HCT116 (cell line): ENCODE data around the gene CNTNAP2. TPM values are rescaled to one million over a fixed set of nuclear protein-coding genes. Genes with fewer than 3 reads are reported as not detected.

Source experiments
- ATAC-seq: fragments of 200-7000 bp; cut with Tn5 transposase; 2 replicates; pipeline ENCODE4 v1.9.1; 2020; ENCODE audit warnings: mild to moderate bottlenecking, moderate library complexity
- BruUV-seq: library from RNA; stranded (reverse); fragments of 400-500 nt; replicated peaks from 2 replicates; lab custom pipeline; 2021; lab: Mats Ljungman, UMichigan
- CTCF ChIA-PET: fragments of 300-600 bp; sonication (Branson Sonifier 250); formaldehyde crosslinking; loops from one replicate; lab custom pipeline; 2021; ENCODE audit warnings: antibody characterized with exemption; lab: Charles Lee
- POLR2A ChIA-PET: fragments of 300-600, 350-600 bp; sonication (Branson Sonifier 250); formaldehyde crosslinking; loops from one replicate; lab custom pipeline; 2021; ENCODE audit warnings: antibody characterized with exemption; lab: Charles Lee
- RAD21 ChIA-PET, 2 experiments: fragments of 300-600 bp; sonication (Branson Sonifier 250); formaldehyde crosslinking; loops; one replicate each; lab custom pipeline; 2023; ENCODE audit warnings: low total read pairs in 2 of 2; ENCODE audit not compliant: uncharacterized antibody in 2 of 2, unreplicated experiment in 2 of 2, low non-redundant PET in 1 of 2; lab: Charles Lee
- DNase-seq: peaks from one replicate; pipeline ENCODE4 v3.0.0-alpha.2; 2010; ENCODE audit warnings: low read depth, low spot score
- H2AFZ ChIP-seq: fragments of 200-600 bp; shearing (Covaris generic), sonication (generic); 2 replicates; pipeline ENCODE4 v1.6.1; 2017; ENCODE audit warnings: low read depth, mixed run types, mixed read lengths, antibody characterized with exemption, low read length; ENCODE audit not compliant: poor library complexity, severe bottlenecking
- H3K27ac ChIP-seq: 2 replicates; pipeline ENCODE4 v1.5.1; 2012; ENCODE audit warnings: low read depth, low read length
- H3K27me3 ChIP-seq: fragments of 200-600 bp; sonication (generic); 2 replicates; pipeline ENCODE4 v1.6.1; 2016; ENCODE audit warnings: mixed run types, low read length, mixed read lengths; ENCODE audit not compliant: insufficient read depth
- H3K36me3 ChIP-seq, 2 experiments: fragments of 200-500 bp in 1 of 2; fragments of 200-600 bp in 1 of 2; sonication (Bioruptor generic) in 1 of 2; sonication (generic) in 1 of 2; 2 replicates each; pipeline versions ENCODE4 v1.5.1 to v1.6.1; 2014 to 2016; ENCODE audit warnings: low read length in 2 of 2, inconsistent platforms in 1 of 2, mixed read lengths in 1 of 2, mixed run types in 1 of 2; ENCODE audit not compliant: insufficient read depth in 2 of 2, control insufficient read depth in 1 of 2
- H3K4me1 ChIP-seq, 2 experiments: fragments of 200-600 bp in 1 of 2; sonication (generic) in 1 of 2; 2 replicates each; pipeline versions ENCODE4 v1.5.1 to v1.6.1; 2012 to 2017; ENCODE audit warnings: low read length in 2 of 2, inconsistent platforms in 1 of 2, mild to moderate bottlenecking in 1 of 2, mixed read lengths in 1 of 2, mixed run types in 1 of 2, moderate library complexity in 1 of 2; ENCODE audit not compliant: insufficient read depth in 2 of 2, control insufficient read depth in 1 of 2
- H3K4me2 ChIP-seq: fragments of 200-600 bp; sonication (generic); 2 replicates; pipeline ENCODE4 v1.6.1; 2017; ENCODE audit warnings: mixed run types, low read length, mixed read lengths
- H3K4me3 ChIP-seq, 2 experiments: fragments of 200-600 bp in 1 of 2; sonication (generic) in 1 of 2; replicated peaks in 1 of 2; 2 replicates each; pipeline ENCODE4 v1.5.1; 2011 to 2016; ENCODE audit warnings: low read length in 2 of 2, control low read depth in 1 of 2, low read depth in 1 of 2, mild to moderate bottlenecking in 1 of 2, mixed read lengths in 1 of 2, mixed run types in 1 of 2
- H3K79me2 ChIP-seq: fragments of 200-600 bp; sonication (generic); 2 replicates; pipeline ENCODE4 v1.6.1; 2017; ENCODE audit warnings: mild to moderate bottlenecking, mixed run types, low read length, moderate library complexity, mixed read lengths; ENCODE audit not compliant: insufficient read depth
- H3K9ac ChIP-seq: fragments of 200-600 bp; sonication (generic); 2 replicates; pipeline ENCODE4 v1.6.1; 2016; ENCODE audit warnings: low read length, mixed read lengths
- H3K9me2 ChIP-seq: fragments of 200-600 bp; sonication (generic), shearing (Covaris generic); 2 replicates; pipeline ENCODE4 v1.6.1; 2017; ENCODE audit warnings: mixed run types, mild to moderate bottlenecking, moderate library complexity; ENCODE audit not compliant: insufficient read depth
- H3K9me3 ChIP-seq, 2 experiments: fragments of 200-500 bp in 1 of 2; fragments of 200-600 bp in 1 of 2; sonication (Bioruptor generic) in 1 of 2; sonication (generic) in 1 of 2; 2 replicates each; pipeline ENCODE4 v1.6.1; 2014 to 2017; ENCODE audit warnings: low read length in 2 of 2, mixed read lengths in 2 of 2, inconsistent platforms in 1 of 2, low read depth in 1 of 2, mild to moderate bottlenecking in 1 of 2, mixed run types in 1 of 2, moderate library complexity in 1 of 2; ENCODE audit not compliant: control insufficient read depth in 1 of 2, insufficient read depth in 1 of 2
- H4K20me1 ChIP-seq: fragments of 200-600 bp; sonication (generic), shearing (Covaris generic); 2 replicates; pipeline ENCODE4 v1.6.1; 2017; ENCODE audit warnings: mixed run types, mild to moderate bottlenecking, moderate library complexity; ENCODE audit not compliant: insufficient read depth
- ATF3 ChIP-seq: IDR thresholded peaks from 2 replicates; pipeline ENCODE4 v1.6.1; 2012
- CBX3 ChIP-seq: IDR thresholded peaks from 2 replicates; pipeline ENCODE4 v1.6.1; 2012; ENCODE audit warnings: low read depth
- CEBPB ChIP-seq: IDR thresholded peaks from 2 replicates; pipeline ENCODE4 v1.6.1; 2012; ENCODE audit warnings: low read depth
- EGR1 ChIP-seq: IDR thresholded peaks from 2 replicates; pipeline ENCODE4 v1.6.1; 2012; ENCODE audit warnings: low read depth
- ELF1 ChIP-seq: IDR thresholded peaks from 2 replicates; pipeline ENCODE4 v1.6.1; 2012; ENCODE audit warnings: low read depth, borderline replicate concordance
- EZH2 ChIP-seq: fragments of 200-600 bp; sonication (generic); IDR thresholded peaks from 2 replicates; pipeline ENCODE4 v1.6.1; 2017; ENCODE audit warnings: antibody characterized with exemption, mixed run types
- FOSL1 ChIP-seq: IDR thresholded peaks from 2 replicates; pipeline ENCODE4 v1.6.1; 2012; ENCODE audit warnings: low read depth
- JUND ChIP-seq: IDR thresholded peaks from 2 replicates; pipeline ENCODE4 v1.6.1; 2012
- MAX ChIP-seq: IDR thresholded peaks from 2 replicates; pipeline ENCODE4 v1.6.1; 2012
- RAD21 ChIP-seq: IDR thresholded peaks from 2 replicates; pipeline ENCODE4 v1.6.1; 2012; ENCODE audit warnings: low read depth, mild to moderate bottlenecking
- SP1 ChIP-seq: IDR thresholded peaks from 2 replicates; pipeline ENCODE4 v1.6.1; 2012; ENCODE audit warnings: low read depth
- SRF ChIP-seq: IDR thresholded peaks from 2 replicates; pipeline ENCODE4 v1.6.1; 2012; ENCODE audit warnings: low read depth
- TCF7L2 ChIP-seq: IDR thresholded peaks from 2 replicates; pipeline ENCODE4 v1.7.0; 2011; ENCODE audit warnings: borderline replicate concordance, inconsistent platforms; ENCODE audit not compliant: insufficient read depth, insufficient read length; ENCODE audit errors: extremely low read depth
- YY1 ChIP-seq: IDR thresholded peaks from 2 replicates; pipeline ENCODE4 v1.6.1; 2011; ENCODE audit warnings: low read length, low read depth, moderate library complexity, mild to moderate bottlenecking; ENCODE audit not compliant: insufficient replicate concordance; ENCODE audit errors: extremely low read depth
- ZBTB33 ChIP-seq: IDR thresholded peaks from 2 replicates; pipeline ENCODE4 v1.6.1; 2011; ENCODE audit warnings: mild to moderate bottlenecking, low read length, moderate library complexity; ENCODE audit not compliant: insufficient replicate concordance; ENCODE audit errors: extremely low read depth
- intact Hi-C: fragments of 100-400 bp; cut with micrococcal nuclease; formaldehyde crosslinking; loops from 2 replicates; pipeline ENCODE4 v1.10.0; 2022
- total RNA-seq: library from RNA; stranded (reverse); gene quantifications from one replicate; pipeline ENCODE4 v1.2.1, GENCODE V29; 2021; ENCODE audit not compliant: unreplicated experiment

CNTNAP2 gene
- total RNA-seq, 1 experiment from 2014 or later = 0.37 TPM

- BruUV-seq = no TSS peak
- CTCF ChIA-PET = no interaction called here
- H4K20me1 ChIP-seq = no peaks in the 10 kb centered on the region; the same call in 1 of the 2 replicates
- H3K27ac ChIP-seq = no peak overlapping the region
- no peak overlapping the region for H2AFZ ChIP-seq
- DNase-seq (no peak), ATAC-seq (no peak)
- H3K79me2 ChIP-seq = no peaks in the 10 kb centered on the region
- H3K4me1 ChIP-seq = no peaks in the 10 kb centered on the region
- H3K9ac ChIP-seq = no peak overlapping the region
- peaks cover 0 to 6% of the 10 kb centered on the region in 2 experiments; a peak in 2 of 4 replicates for H3K9me3 ChIP-seq
- no peaks in the 10 kb centered on the region for H3K36me3 ChIP-seq
- RAD21 ChIA-PET = no interaction called here
- no peaks in the 10 kb centered on the region for H3K9me2 ChIP-seq
- H3K4me3 ChIP-seq = no peak overlapping the region
- POLR2A ChIA-PET = no interaction called here
- no peak overlapping the region for H3K4me2 ChIP-seq
- H3K27me3 ChIP-seq = no peaks in the 10 kb centered on the region
- intact Hi-C loops = no loop called here
- no peak for TF ChIP-seq ATF3
- TF ChIP-seq FOSL1 = no peak
- no peak for TF ChIP-seq MAX
- no peak for TF ChIP-seq ELF1
- no peak for TF ChIP-seq YY1
- no peak for TF ChIP-seq CEBPB
- no peak for TF ChIP-seq EGR1
- TF ChIP-seq TCF7L2 = no peak
- no peak for TF ChIP-seq CBX3
- TF ChIP-seq, all 23 proteins: peak for 0
Observed at GRCh38 chr7:147971606-147972110, 1855.1 kb downstream of the CNTNAP2 start.

- Histone ChIP-seq H3K27me3 (no peaks in the 10 kb centered on the region), H3K36me3 (no peaks in the 10 kb centered on the region), H3K79me2 (no peaks in the 10 kb centered on the region), H4K20me1 (no peaks in the 10 kb centered on the region), H3K9me2 (no peaks in the 10 kb centered on the region), H3K9me3 (peaks cover 0 to 6% of the 10 kb centered on the region in 2 experiments; a peak in 2 of 4 replicates), H3K9ac (no peak overlapping the region), H3K4me3 (no peak overlapping the region), H3K4me1 (no peaks in the 10 kb centered on the region), H3K27ac (no peak overlapping the region), H3K4me2 (no peak overlapping the region), H2AFZ (no peak overlapping the region)
- ChIA-PET POLR2A (no interaction called here), RAD21 (no interaction called here), CTCF (no interaction called here)
- ATAC-seq (no peak), DNase-seq (no peak)
- intact Hi-C loops = no loop called here
- no TSS peak for BruUV-seq
- TF ChIP-seq RAD21 (no peak), ELF1 (no peak), CBX3 (no peak), EGR1 (no peak), MAX (no peak), ATF3 (no peak), TCF7L2 (no peak), JUND (no peak), EZH2 (no peak), CEBPB (no peak), SRF (no peak), ZBTB33 (no peak), YY1 (no peak), SP1 (no peak)
Observed at GRCh38 chr7:147978201-147978600, 1861.6 kb downstream of the CNTNAP2 start.
